Measurements from ENCODE around the gene MTHFSD.

DNA sequence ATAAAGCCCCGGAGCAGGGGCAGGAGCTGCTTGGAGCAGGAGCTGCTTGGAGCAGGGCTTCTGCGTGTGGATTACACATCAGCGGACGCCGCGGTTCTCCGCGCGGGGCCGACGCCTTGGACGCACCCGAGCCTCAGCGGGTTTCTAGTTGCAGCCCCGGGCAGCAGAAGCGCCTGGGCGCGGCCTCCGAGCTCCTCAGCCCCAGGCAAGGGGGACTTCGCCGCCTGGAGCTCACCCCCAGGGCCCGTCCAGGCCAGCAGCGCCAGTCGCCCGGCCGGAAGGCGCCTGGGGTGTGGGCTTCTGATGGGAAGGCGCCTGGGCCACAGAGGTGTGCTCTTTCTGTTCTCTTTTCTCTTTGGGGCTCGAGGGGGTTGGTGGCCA lies 38.4 kb downstream of the MTHFSD start:
- TF ChIP-seq, protein P1, sequence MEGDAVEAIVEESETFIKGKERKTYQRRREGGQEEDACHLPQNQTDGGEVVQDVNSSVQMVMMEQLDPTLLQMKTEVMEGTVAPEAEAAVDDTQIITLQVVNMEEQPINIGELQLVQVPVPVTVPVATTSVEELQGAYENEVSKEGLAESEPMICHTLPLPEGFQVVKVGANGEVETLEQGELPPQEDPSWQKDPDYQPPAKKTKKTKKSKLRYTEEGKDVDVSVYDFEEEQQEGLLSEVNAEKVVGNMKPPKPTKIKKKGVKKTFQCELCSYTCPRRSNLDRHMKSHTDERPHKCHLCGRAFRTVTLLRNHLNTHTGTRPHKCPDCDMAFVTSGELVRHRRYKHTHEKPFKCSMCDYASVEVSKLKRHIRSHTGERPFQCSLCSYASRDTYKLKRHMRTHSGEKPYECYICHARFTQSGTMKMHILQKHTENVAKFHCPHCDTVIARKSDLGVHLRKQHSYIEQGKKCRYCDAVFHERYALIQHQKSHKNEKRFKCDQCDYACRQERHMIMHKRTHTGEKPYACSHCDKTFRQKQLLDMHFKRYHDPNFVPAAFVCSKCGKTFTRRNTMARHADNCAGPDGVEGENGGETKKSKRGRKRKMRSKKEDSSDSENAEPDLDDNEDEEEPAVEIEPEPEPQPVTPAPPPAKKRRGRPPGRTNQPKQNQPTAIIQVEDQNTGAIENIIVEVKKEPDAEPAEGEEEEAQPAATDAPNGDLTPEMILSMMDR (IDR thresholded peaks at IDR 0.05), result no peak
- TF ChIP-seq POLR2A (IDR thresholded peaks at IDR 0.05), result no peak
